Cardiac fibroblast (primary cell): Measurements from ENCODE around the gene KCTD2.

Experiments used
- DNase-seq, 2 donors: peaks; one replicate each; pipeline versions ENCODE4 v3.0.0 to v3.0.0-alpha.2; 2010; ENCODE audit warnings: low read depth in 2 of 2
- H3K4me3 ChIP-seq, 2 donors: replicated peaks in 1 of 2; 1 replicate in 1 of 2; 2 replicates in 1 of 2; pipeline ENCODE4 v1.5.1; 2011; ENCODE audit warnings: low read depth in 2 of 2, low read length in 2 of 2, mild to moderate bottlenecking in 2 of 2, moderate library complexity in 1 of 2
- TF ChIP-seq, protein P1 (sequence below): IDR thresholded peaks from one replicate; pipeline ENCODE4 v1.5.1; 2011; ENCODE audit warnings: low read depth, mild to moderate bottlenecking, low read length, inconsistent platforms

The KCTD2 gene

GRCh38 chr17:75103601-75104554 is 56.9 kb downstream of the KCTD2 start:
- no peak overlapping the region for H3K4me3 ChIP-seq
- DNase-seq, result no peak
- TF ChIP-seq, protein P1, sequence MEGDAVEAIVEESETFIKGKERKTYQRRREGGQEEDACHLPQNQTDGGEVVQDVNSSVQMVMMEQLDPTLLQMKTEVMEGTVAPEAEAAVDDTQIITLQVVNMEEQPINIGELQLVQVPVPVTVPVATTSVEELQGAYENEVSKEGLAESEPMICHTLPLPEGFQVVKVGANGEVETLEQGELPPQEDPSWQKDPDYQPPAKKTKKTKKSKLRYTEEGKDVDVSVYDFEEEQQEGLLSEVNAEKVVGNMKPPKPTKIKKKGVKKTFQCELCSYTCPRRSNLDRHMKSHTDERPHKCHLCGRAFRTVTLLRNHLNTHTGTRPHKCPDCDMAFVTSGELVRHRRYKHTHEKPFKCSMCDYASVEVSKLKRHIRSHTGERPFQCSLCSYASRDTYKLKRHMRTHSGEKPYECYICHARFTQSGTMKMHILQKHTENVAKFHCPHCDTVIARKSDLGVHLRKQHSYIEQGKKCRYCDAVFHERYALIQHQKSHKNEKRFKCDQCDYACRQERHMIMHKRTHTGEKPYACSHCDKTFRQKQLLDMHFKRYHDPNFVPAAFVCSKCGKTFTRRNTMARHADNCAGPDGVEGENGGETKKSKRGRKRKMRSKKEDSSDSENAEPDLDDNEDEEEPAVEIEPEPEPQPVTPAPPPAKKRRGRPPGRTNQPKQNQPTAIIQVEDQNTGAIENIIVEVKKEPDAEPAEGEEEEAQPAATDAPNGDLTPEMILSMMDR, result no peak

DNA sequence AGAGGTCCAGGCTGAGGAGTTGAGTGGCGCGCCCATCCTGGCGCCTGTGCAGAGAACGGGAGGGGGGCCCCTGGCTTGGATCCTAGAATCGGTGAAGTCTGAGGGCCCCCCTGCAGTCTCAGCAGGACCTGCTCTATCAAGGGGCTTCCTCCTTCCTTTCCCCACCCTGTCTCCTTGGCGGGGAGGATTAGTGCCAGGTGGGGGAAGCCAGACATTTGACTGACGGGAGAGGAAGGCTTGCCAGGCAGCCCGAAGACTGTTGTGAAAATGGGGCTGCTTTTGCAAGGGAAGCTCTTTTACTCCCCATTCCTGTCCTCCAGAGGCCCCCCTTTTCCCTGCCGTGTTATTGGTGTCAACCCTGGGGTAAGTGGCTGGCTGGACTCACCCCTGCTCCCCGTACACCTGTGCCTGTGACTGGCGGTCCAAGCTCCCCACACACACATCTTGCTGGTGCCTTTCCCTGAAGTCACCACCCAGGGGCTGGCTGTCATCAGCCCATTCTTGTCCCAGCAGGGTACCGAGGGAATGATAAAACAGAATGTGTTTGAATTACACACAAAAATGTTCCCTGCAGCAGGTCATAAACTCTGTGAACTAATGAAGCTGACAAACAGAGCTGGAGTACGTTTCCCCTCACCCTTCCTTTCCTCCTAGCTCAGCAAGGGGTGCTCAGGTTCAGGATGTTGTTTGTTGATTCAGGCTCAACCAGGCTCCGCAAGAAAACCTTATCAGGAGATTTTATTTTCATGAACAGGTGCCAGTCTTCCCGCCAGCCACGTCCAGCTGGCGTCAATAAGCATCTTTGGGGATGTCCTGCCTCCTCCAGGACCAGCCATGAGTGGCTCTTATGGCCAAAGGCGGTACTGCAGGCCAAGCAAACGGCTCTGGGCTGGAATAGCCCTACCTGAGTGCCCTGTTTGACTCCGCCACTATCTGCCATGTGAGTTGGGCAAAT is 58.4 kb downstream of the KCTD2 start:
- H3K4me3 ChIP-seq, result no peak overlapping the region
- peak; percentile 49 to 54 for DNase-seq
- TF ChIP-seq, protein P1, result peak; percentile 85

- no peak overlapping the region for H3K4me3 ChIP-seq
- no peak for DNase-seq
- TF ChIP-seq, protein P1, result no peak
Measured at GRCh38 chr17:75108193-75108592, 61.2 kb downstream of the KCTD2 start.

GRCh38 chr17:75109046-75109406 is 62.0 kb downstream of the KCTD2 start:
- H3K4me3 ChIP-seq, result peak overlapping the region; percentile 79 to 81
- TF ChIP-seq, protein P1, result no peak
- DNase-seq, result no peak

DNA sequence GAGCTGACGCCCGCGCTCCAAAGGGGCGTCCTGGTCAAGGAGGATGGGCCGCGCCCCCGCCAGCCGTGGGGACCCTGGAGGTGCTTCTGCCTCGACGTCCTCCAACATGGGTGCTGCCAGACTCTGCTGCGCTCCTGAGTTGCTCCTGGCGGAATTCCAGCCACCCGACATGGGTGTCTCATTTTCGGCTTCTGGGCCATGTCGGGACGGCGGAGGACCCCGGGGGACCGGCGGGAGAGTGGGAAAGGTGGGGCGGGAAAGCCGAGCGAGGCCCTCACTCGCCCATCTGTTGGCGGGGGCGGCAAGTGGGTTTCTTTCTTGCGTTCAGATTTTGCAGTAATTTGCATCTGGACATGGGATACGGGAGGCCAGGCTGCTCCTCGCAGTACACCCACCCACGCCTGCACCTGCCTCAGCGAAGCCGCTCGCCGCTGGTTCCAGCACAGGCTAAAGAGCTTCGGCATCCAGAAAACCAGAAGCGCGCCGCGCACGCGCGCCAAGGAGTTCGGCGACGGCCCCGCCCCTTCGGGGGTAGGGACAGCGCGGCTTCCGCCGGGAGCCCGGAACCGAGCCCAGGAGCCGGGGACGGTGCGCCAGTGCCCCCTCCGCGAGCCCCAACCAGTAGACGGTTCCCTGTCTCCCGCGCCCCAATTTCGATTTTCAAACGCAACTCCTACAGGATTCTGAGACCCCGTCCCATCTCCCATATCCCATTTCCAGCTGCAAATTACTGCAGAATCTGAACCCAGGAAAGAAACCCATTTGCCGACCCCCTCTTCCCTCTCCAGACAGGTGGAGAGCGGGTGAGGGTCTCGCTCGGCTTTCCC is 62.6 kb downstream of the KCTD2 start, which contains the start of gene ARMC7:
Gene ARMC7, plus strand, starts transcription at position 563 of the 827 bp plus-strand sequence. CDS start 320 bp downstream, outside the sequence.
- H3K4me3 ChIP-seq, result peak within 1 kb of the TSS; percentile 79 to 81
- TF ChIP-seq, protein P1, result no peak
- DNase-seq, result peak; percentile 77 to 83
